ENCODE measurements around the gene NEURL1.
"Not testable (repeated sequence)": the region's sequence is repeated elsewhere in the genome, so short reads cannot be mapped to it uniquely, and the experiment has no call there.

Gene NEURL1

GRCh38 chr10:103523683-103524082 is 30.2 kb downstream of the NEURL1 start:
- DNase-seq (ENCODE audit: low read depth, low spot score), result no peak
- in situ Hi-C loops (cut with HindIII; ENCODE audit: low sequenced_read_pairs), result no loop called here
- TF ChIP-seq, protein P1, sequence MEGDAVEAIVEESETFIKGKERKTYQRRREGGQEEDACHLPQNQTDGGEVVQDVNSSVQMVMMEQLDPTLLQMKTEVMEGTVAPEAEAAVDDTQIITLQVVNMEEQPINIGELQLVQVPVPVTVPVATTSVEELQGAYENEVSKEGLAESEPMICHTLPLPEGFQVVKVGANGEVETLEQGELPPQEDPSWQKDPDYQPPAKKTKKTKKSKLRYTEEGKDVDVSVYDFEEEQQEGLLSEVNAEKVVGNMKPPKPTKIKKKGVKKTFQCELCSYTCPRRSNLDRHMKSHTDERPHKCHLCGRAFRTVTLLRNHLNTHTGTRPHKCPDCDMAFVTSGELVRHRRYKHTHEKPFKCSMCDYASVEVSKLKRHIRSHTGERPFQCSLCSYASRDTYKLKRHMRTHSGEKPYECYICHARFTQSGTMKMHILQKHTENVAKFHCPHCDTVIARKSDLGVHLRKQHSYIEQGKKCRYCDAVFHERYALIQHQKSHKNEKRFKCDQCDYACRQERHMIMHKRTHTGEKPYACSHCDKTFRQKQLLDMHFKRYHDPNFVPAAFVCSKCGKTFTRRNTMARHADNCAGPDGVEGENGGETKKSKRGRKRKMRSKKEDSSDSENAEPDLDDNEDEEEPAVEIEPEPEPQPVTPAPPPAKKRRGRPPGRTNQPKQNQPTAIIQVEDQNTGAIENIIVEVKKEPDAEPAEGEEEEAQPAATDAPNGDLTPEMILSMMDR (IDR thresholded peaks at IDR 0.05; ENCODE audit: low read depth, low read length), result no peak
- no peak overlapping the region for H3K4me3 ChIP-seq (ENCODE audit: low read depth, low read length)

DNA sequence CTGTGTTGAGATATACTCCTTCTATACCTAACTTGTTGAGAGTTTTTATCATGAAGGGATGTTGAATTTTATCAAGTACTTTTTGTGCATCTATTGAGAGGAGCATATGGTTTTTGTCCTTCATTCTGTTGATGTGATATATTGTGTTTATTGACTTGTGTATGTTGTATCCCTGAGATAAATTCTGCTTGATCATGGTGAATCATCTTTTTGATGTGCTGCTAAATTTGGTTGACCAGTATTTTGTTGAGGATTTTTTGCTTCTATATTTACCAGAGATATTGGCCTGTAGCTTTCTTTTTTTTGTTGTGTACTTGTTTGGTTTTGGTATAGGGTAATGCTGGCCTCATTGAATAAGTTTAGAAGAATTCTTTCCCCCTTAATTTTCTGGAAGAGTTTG is 32.4 kb downstream of the NEURL1 start:
- no peak for DNase-seq (ENCODE audit: low read depth, low spot score)
- TF ChIP-seq, protein P1 (IDR thresholded peaks at IDR 0.05; ENCODE audit: low read depth, low read length), result no peak
- in situ Hi-C loops (cut with HindIII; ENCODE audit: low sequenced_read_pairs), result no loop called here
- H3K4me3 ChIP-seq (ENCODE audit: low read depth, low read length), result no peak overlapping the region

DNA sequence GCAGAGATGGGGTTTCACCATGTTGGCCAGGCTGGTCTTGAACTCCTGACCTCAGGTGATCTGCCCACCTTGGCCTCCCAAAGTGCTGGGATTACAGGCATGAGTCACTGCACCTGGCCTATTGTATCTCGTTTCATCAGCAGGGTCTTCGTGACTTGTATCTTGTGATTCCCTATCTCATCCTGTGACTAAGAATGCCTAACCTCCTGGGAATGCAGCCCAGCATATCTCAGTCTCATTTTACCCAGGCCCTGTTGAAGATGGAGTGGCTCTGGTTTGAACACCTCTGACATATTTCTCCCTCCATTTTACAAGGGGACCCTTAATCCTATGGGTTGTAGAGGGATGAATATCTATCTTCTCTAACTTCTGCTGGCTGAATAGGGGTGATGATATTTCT is 34.0 kb downstream of the NEURL1 start:
- in situ Hi-C loops (cut with HindIII; ENCODE audit: low sequenced_read_pairs); DNase-seq (ENCODE audit: low read depth, low spot score); H3K4me3 ChIP-seq (ENCODE audit: low read depth, low read length): not testable (repeated sequence)

DNA sequence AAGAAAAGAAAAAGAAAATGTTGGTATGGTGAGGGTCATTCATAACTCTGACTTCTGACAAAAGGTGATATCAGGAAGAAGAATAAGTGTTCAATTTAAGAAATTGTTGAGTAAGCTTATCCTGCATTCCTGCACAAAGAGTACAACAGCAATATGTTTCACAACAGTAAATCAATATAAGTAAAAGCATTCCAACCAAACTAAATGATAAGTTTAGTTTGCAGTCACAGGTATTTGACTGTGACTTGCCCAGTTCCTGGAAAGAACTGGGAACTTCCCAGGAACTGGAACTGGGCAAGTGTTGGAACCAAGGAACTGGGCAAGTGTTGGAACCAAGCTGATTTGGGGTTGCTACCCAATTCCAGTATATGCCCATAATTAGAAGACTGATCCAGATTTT is 35.0 kb downstream of the NEURL1 start:
- TF ChIP-seq, protein P1 (IDR thresholded peaks at IDR 0.05; ENCODE audit: low read depth, low read length), result no peak
- no peak overlapping the region for H3K4me3 ChIP-seq (ENCODE audit: low read depth, low read length)
- in situ Hi-C loops (cut with HindIII; ENCODE audit: low sequenced_read_pairs), result no loop called here
- DNase-seq (ENCODE audit: low read depth, low spot score), result no peak

DNA sequence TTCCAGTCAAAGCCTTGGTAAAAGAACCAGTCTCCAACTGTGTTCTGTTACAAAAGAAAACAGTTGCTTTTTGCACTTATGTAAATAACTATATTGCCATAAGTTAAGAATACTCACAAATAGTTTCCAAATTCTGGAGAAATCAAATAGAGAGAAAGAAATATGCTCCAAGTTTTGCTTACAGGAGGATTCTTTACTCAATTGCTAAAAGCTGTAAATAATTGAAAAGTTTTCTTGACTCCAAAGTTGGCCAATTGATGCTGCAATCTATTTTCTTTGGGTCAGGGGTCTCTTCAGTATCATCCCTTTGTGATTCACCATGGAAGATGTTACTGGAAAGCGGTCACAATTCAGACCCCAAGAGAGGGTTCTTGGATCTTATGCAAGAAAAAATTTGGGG is 36.0 kb downstream of the NEURL1 start:
- TF ChIP-seq, protein P1 (IDR thresholded peaks at IDR 0.05; ENCODE audit: low read depth, low read length), result no peak
- no peak overlapping the region for H3K4me3 ChIP-seq (ENCODE audit: low read depth, low read length)
- DNase-seq (ENCODE audit: low read depth, low spot score), result no peak
- in situ Hi-C loops (cut with HindIII; ENCODE audit: low sequenced_read_pairs), result no loop called here

- TF ChIP-seq, protein P1 (IDR thresholded peaks at IDR 0.05; ENCODE audit: low read depth, low read length), result no peak
- in situ Hi-C loops (cut with HindIII; ENCODE audit: low sequenced_read_pairs), result no loop called here
- no peak for DNase-seq (ENCODE audit: low read depth, low spot score)
- H3K4me3 ChIP-seq (ENCODE audit: low read depth, low read length), result no peak overlapping the region
Observed at GRCh38 chr10:103533827-103534226, 40.3 kb downstream of the NEURL1 start.

DNA sequence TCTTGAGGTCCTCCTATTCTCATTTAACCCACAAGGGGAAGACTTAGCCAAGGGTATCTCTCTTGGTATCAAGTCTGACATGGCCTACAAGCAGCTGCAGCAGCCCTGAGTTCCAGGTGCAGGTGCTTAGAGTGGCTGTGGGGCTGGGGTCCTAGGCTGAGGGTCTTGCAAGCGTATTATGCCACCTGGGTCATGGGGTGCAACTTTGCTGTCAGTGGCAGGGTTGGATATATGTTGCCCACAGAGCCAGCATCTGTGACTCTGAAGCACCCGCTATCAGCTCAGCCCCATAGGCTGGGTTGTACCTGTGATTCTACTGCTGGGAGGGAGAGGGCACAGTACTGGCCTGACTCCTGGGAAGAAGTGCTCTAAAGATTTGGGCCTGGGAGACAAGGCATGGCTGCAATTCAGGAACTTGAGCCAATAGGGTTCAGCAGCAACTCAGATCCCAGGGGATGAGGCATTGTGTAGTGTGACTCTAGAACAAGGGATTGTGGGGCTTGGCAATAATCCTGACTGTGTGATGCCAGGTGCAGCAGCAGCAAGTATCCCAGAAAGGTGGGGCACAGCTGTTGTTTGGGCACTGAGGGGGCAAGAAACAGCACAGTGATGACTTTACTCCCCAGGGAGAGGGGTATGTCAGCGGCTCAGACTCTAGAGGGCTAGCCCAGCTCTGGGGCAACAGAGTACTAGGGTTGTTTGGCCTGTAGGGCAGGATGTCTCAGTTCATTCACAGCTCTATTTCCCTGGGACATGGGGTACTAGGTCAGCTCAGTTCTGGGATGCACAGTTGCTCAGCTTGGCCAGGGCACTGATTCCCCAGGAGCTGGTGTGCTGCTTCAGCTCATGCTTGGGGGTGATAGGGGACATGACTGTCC is 41.4 kb downstream of the NEURL1 start:
- DNase-seq (ENCODE audit: low read depth, low spot score), result no peak
- TF ChIP-seq, protein P1 (IDR thresholded peaks at IDR 0.05; ENCODE audit: low read depth, low read length), result no peak
- in situ Hi-C loops (cut with HindIII; ENCODE audit: low sequenced_read_pairs), result no loop called here
- H3K4me3 ChIP-seq (ENCODE audit: low read depth, low read length), result no peak overlapping the region
